Central memory CD4-positive, alpha-beta T cell (primary cell): Measurements from ENCODE around the gene SRPX2.

Source experiments
- DNase-seq: peaks from one replicate; pipeline ENCODE4 v3.0.0; 2022

SRPX2 gene

GRCh38 chrX:100650841-100651240 lies 6.8 kb downstream of the SRPX2 start:
- DNase-seq, result no peak

- DNase-seq, result no peak
Measured at GRCh38 chrX:100652266-100652665, 8.3 kb downstream of the SRPX2 start.

- DNase-seq, result no peak
Measured at GRCh38 chrX:100654261-100654660, 10.3 kb downstream of the SRPX2 start.

- no peak for DNase-seq
Measured at GRCh38 chrX:100658941-100659381, 15.0 kb downstream of the SRPX2 start.

GRCh38 chrX:100659431-100660137 lies 15.6 kb downstream of the SRPX2 start:
- DNase-seq, result no peak

- no peak for DNase-seq
Measured at GRCh38 chrX:100662170-100662569, 18.2 kb downstream of the SRPX2 start.

- no peak for DNase-seq
Measured at GRCh38 chrX:100662796-100663195, 18.8 kb downstream of the SRPX2 start.

GRCh38 chrX:100663642-100664041 lies 19.6 kb downstream of the SRPX2 start:
- DNase-seq, result no peak

- DNase-seq, result no peak
Measured at GRCh38 chrX:100672966-100673365, 29.0 kb downstream of the SRPX2 start.

GRCh38 chrX:100673397-100673953 lies 29.5 kb downstream of the SRPX2 start:
- DNase-seq, result no peak

- no peak for DNase-seq
Measured at GRCh38 chrX:100674705-100675104, 30.7 kb downstream of the SRPX2 start.

GRCh38 chrX:100677611-100678181 lies 33.7 kb downstream of the SRPX2 start:
- no peak for DNase-seq

- no peak for DNase-seq
Measured at GRCh38 chrX:100680756-100681155, 36.8 kb downstream of the SRPX2 start.

GRCh38 chrX:100681599-100681998 lies 37.6 kb downstream of the SRPX2 start:
- DNase-seq, result no peak

- DNase-seq, result no peak
Measured at GRCh38 chrX:100682939-100683338, 38.9 kb downstream of the SRPX2 start.

GRCh38 chrX:100685284-100685996 lies 41.4 kb downstream of the SRPX2 start:
- peak; percentile 64 for DNase-seq

GRCh38 chrX:100685997-100686305 lies 42.0 kb downstream of the SRPX2 start:
- DNase-seq, result no peak

- no peak for DNase-seq
Measured at GRCh38 chrX:100687128-100687527, 43.1 kb downstream of the SRPX2 start.

- no peak for DNase-seq
Measured at GRCh38 chrX:100687546-100687945, 43.5 kb downstream of the SRPX2 start.

- no peak for DNase-seq
Measured at GRCh38 chrX:100695302-100695701, 51.3 kb downstream of the SRPX2 start.

GRCh38 chrX:100695991-100696390 lies 52.0 kb downstream of the SRPX2 start:
- DNase-seq, result no peak

GRCh38 chrX:100696699-100697351 lies 52.8 kb downstream of the SRPX2 start:
- DNase-seq, result no peak

- DNase-seq, result no peak
Measured at GRCh38 chrX:100698551-100698950, 54.6 kb downstream of the SRPX2 start.
